Lung microvascular endothelial cell (primary cell): ENCODE measurements around the gene CSTF1. TPM values are rescaled to one million over a fixed set of nuclear protein-coding genes. Genes with fewer than 3 reads are reported as not detected.

Source experiments
- DNase-seq, 2 donors: peaks; one replicate each; pipeline versions ENCODE4 v3.0.0 to v3.0.0-alpha.2; 2010; ENCODE audit warnings: low read depth in 2 of 2
- total RNA-seq: library from RNA; depleted of rRNA; stranded (reverse); fragments of >200 nt; gene quantifications from 2 replicates; pipeline ENCODE4 v1.2.1, GENCODE V29; 2014

CSTF1 gene
- total RNA-seq, 1 donor from 2014 or later: 21.6 TPM

DNA sequence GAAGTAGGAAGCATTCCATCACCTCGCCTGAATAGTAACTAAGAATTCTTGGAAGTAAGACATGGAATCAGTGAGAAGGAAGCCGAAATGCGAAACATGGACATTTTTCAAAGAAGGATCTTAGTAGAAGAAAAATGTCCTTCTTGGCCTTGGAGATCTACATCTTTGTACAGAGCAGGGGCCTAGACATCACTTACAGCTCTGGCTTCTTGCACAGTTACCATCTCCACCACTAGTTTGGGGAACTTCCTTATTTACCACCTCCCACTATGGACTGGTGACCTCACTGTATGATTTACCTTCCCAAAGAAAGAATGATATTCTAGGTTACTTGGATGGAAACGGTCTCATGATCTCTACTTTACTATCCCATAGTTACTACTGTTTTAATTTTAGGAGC, 35.4 kb downstream of the CSTF1 start:
- DNase-seq: no peak

- DNase-seq: no peak
Observed at GRCh38 chr20:56428410-56428809, 36.0 kb downstream of the CSTF1 start.

GRCh38 chr20:56428881-56429280, 36.4 kb downstream of the CSTF1 start:
- DNase-seq: no peak

DNA sequence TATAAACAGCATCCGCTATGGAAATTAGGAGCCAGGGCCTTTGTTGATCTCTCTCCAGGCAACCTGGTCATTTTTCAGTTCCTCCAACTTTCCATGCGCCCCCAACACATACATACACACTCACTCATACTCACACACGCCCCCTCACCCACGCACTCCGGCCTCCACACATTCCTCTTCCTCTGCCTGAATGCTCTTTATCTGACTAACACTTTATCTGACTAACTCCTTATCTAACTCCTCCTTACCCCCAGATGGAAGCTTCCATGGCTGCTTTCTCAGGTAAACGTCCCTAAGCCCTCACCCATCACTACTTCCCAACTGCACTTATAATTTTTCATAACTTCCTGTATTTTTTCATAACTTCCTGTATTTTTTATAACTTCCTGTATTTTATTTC, 37.1 kb downstream of the CSTF1 start:
- DNase-seq: peak; percentile 36 to 42

GRCh38 chr20:56429941-56430340, 37.5 kb downstream of the CSTF1 start:
- DNase-seq: no peak

- DNase-seq: no peak
Observed at GRCh38 chr20:56430461-56430860, 38.0 kb downstream of the CSTF1 start.

DNA sequence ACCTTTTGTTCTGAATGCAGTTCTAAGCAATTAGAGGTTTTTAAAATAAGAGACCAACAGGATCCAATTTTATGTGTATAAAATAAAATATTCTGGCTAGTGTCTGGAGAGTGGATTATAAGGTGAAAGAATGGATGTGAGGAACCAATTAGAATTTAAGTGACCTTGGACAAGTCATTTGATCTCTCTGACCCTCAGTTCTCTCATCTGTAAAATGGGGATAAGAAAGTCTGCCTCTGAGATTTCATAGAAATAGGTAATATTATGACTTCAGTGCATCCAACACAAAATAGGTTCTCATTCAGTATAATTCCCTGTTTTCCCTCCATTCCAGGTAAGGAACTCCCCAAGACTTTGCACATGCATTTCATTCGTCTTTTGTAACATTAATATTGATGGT, 38.5 kb downstream of the CSTF1 start:
- DNase-seq: no peak

GRCh38 chr20:56431471-56431870, 39.0 kb downstream of the CSTF1 start:
- DNase-seq: no peak

- peak; percentile 20 to 33 for DNase-seq
Observed at GRCh38 chr20:56433221-56433879, 40.9 kb downstream of the CSTF1 start.

DNA sequence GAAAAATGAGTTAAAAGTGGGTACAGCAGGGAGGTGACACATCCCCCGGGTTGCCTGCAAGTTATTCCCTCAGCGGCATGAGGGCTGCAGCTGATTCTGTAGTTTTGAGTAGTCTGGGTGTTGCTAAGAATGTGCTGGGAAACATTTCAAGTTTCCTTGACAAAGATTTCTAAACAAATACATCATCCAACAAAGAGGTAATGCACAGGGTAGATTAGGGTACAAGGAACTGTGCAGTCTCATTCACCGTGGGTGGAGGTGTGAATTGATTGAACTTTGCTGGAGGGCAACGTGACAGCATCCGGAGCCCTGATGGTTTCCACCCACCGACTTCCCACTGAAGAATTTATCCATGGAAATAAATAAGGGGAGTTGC, 41.4 kb downstream of the CSTF1 start:
- peak in 1 of 2 donors; percentile 44 for DNase-seq

DNA sequence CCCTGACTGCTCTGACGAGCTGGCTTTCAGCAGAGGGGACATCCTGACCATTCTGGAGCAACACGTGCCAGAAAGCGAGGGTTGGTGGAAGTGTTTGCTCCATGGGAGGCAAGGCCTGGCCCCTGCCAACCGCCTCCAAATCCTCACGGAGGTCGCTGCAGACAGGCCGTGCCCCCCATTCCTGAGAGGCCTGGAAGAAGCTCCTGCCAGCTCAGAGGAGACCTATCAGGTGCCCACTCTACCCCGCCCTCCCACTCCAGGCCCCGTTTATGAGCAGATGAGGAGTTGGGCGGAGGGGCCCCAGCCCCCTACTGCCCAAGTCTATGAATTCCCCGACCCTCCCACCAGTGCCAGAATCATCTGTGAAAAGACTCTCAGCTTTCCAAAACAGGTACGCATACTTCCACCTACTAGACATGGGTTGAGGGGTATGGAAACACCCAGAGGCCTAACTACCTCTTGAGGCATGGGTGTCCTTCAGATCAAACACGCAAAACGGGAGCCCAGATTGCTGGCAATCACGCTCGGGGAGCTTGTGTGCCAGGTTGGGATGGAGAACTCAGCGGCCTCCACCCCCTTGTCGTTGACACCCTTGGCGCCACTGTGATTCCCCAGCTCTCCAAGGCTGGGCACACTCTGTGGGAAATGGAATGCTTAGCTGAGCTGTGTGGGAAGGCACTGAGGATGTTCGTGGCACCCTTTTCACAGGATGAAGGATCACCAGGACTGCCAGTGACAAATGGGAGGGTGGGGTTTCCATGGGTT, 44.9 kb downstream of the CSTF1 start:
- DNase-seq: no peak

DNA sequence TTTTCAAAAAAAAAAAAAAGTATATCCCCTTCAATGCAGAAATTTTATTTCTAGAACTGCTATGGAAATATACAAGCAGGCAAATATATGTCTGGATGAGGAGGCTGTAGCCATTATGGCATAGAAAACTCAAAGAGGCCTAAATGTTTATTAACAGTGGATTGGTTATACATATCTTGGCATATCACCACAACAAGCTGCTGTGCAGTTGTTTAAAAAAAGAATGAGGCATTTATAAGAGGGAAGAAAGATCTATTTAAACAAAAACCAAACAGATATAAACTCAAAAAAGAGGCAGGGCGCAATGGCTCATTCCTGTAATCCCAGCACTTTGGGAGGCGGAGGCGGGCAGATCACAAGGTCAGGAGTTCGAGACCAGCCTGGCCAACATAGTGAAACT, 45.8 kb downstream of the CSTF1 start:
- DNase-seq: no peak

DNA sequence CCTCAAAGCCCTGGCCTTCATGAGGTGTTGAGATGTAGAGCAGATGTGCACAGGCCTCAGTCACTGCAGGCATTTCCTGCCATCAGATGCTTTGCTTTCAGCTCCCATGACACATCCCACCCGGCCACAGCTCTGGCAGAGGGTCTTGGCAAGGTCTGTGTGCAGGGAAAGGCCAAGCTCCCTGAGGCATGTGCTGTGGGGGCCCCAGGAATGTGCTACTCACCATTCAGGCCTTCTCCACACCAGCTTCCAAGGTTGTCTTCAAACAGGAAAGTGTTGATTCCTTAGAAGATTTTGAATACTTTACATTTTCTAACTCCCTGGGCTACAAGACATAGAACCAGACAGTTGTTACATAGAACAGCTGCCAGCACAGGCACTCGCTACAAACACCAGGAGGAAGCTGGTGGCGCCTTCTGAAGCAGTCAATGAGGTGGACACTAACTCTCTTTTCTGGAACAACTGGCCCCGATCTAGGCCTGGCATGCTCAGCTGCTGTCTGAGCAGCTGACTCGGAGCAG, 47.4 kb downstream of the CSTF1 start:
- peak; percentile 58 to 81 for DNase-seq

DNA sequence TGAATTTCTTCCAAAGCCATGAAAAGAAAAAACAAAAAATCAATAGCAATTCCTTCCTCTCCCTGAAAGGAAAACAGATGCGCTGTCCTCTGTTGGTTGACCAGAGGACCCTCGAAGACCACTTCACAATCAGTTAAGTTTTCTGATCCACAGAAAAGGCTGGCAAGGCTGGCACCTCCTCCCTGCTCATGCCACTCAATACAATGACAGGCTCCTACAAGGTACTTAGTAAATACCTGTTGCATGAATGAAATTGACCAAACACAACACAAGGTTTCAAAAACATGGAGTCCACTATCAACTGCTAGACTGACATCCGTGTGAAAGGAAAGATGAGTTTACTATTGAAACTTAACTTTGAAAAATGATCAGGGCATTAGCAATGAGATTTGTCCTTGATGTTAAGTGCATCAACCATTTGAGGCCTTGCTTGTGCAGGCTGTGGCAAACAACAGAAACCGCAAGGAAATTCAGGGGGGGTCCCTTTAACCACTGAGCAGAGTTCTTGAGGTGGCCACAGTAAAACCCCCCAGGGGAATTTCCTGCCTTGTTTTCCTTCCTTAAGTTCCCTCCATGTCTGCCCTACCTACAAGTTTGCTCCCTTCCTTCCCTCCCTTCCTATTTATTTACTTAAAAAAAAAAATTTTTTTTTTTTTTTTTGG, 48.0 kb downstream of the CSTF1 start:
- no peak for DNase-seq

DNA sequence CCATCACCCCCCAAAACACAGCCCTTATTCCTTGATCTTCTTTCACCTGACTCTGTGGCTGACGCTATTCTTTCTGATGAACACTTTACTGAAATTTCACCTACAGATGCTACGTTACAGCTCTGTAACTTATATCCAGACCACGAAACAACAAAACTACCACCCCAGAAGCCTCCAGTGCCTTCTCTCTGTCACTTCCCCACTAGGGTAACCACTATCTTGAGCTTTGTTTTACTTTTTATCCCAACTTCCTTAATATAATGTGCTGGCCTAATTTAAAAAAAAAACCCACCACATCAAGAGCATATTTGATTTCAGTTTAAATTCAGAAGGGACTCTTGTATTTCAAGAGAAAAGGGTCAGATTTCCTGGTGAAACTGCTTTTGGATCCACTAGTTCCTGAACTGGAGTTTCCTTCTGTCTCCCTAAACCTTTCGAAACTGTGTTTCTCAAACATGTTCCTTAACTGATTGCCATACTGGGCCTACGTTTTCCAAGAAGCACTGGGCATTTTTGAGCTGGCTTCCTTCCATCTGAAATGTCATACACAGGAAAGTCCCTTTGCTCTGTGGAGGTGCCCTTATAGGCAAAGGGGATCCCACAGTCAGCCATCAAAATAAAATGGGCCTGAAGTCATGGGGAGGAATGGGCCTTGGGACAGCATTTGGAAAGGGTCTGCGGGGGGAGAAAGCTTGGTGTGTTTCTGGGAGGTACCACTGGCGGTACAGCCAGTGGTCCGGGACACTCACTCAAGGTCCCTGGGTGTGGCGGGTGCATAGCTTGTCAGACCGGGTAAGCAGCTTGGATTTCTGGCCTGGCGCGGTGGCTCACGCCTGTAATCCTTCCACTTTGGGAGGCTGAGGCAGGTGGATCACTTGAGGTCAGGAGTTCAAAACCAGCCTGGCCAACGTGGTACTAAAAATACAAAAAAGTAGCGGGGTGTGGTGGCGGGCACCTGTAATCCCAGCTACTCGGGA, 50.2 kb downstream of the CSTF1 start:
- no peak for DNase-seq

DNA sequence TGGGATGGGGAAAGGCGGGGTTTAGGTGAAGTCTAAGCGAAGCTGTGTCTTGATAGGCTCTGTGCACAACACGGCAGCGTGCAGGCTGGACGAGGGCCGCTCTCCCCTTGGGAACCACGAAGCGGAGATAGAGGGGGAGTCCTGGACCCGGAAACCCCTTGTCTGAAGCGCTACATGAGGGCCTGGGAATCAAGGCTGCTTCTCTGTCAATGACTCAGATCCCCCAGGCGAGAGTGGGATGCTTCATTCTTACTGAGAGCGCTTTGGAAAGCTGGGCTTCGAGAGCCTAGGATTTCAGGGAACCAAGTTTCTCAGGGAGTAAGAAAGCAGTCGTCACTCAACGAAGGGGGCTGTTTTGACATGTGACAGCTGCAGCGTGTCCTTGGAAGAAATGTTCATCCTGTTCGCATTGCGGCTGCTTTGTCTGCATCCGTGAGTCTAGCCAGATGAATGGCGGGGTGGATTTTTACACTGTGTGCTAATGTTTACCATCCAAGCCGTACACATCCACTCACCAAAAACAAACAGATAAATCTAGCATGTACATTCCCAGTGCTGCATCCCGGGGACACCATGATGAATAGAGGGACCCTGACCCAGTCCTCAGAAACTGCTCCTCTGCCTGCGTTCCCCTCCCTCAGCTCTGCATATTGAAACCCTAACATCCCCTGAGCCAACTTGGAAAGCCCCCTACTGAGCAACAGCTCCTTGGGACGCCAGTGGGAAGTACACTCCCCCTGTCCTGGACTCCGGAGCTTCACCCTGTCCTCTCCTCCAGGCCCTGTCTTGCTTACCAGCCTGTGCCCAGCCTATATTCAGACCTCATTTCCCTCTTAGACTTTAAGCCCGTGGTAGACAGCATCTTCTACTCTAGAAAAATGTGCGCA, 51.5 kb downstream of the CSTF1 start:
- peak in 1 of 2 donors; percentile 66 for DNase-seq

- DNase-seq: no peak
Observed at GRCh38 chr20:56445130-56445529, 52.7 kb downstream of the CSTF1 start.

- no peak for DNase-seq
Observed at GRCh38 chr20:56445540-56445939, 53.1 kb downstream of the CSTF1 start.

DNA sequence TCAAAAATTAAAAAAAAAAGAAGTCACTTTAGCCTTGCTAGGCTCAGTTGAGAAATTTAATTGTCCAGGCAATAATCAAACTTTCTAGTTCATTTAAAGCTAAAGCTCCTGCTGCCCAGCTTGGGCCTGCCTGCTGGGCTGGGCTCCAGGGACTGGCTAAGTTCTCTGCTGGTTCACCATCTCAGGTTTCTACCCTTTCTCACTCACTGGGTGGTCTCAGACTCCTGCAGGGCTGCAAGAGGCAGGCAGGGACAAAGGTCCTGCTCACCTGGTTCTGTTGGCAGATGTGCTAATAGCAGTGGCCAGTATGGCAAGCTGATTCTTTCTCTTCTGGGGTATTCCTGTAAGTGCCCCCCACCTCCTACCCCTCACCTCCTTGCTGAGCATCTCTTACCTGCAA, 54.8 kb downstream of the CSTF1 start:
- DNase-seq: no peak

DNA sequence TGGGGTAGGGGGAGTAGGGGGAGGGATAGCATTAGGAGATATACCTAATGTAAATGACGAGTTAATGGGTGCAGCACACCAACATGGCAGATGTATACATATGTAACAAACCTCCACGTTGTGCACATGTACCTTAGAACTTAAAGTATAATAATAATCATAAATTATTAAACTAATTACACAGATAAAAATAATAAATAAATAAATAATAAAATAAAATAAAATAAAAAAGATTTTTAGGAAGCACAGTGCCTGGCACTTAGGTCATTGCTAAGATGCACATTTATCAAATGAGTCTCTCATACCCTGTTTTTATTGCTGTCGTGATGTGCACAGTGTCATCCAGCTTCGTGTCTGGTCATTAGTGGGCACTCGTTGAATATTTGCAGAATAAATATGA, 57.0 kb downstream of the CSTF1 start:
- DNase-seq: no peak
